Natural killer cell (primary cell): ENCODE measurements around the gene UGT1A9. TPM values are rescaled to one million over a fixed set of nuclear protein-coding genes. Genes with fewer than 3 reads are reported as not detected.

Experiments used
- ATAC-seq, 3 donors: fragments of 150-1000 bp in 2 of 3; fragments of 200-7000 bp in 1 of 3; cut with Tn5 transposase; 1 replicate in 1 of 3; 2 replicates in 2 of 3; pipeline ENCODE4 v1.10.0; 2021; ENCODE audit warnings: mild to moderate bottlenecking in 2 of 3, moderate library complexity in 2 of 3
- DNase-seq, 2 donors: peaks; one replicate each; pipeline versions ENCODE4 v3.0.0 to v3.0.0-alpha.2; 2013 to 2021; ENCODE audit warnings: mixed read lengths in 1 of 2
- H3K27ac ChIP-seq: one replicate; pipeline ENCODE4 v1.5.1; 2013; ENCODE audit warnings: mild to moderate bottlenecking, low read length
- H3K27me3 ChIP-seq: one replicate; pipeline ENCODE4 v1.6.1; 2013; ENCODE audit warnings: low read length; ENCODE audit not compliant: control insufficient read depth, insufficient read depth
- H3K36me3 ChIP-seq: one replicate; pipeline ENCODE4 v1.6.1; 2013; ENCODE audit warnings: low read length; ENCODE audit not compliant: control insufficient read depth, insufficient read depth
- H3K4me1 ChIP-seq: one replicate; pipeline ENCODE4 v1.6.1; 2013; ENCODE audit warnings: low read length; ENCODE audit not compliant: control insufficient read depth, insufficient read depth
- H3K4me3 ChIP-seq: one replicate; pipeline ENCODE4 v1.5.1; 2013; ENCODE audit warnings: low read length
- H3K9me3 ChIP-seq: one replicate; pipeline ENCODE4 v1.6.1; 2013; ENCODE audit warnings: low read length; ENCODE audit not compliant: control insufficient read depth, insufficient read depth
- H3K27ac Mint-ChIP-seq, 2 donors: one replicate each; pipeline ENCODE4 v1.8.0; 2022; ENCODE audit warnings: mild to moderate bottlenecking in 2 of 2, mixed read lengths in 2 of 2, moderate library complexity in 1 of 2
- H3K27me3 Mint-ChIP-seq, 2 donors: one replicate each; pipeline ENCODE4 v1.8.0; 2022; ENCODE audit warnings: low read depth in 2 of 2, mixed read lengths in 2 of 2
- H3K36me3 Mint-ChIP-seq: one replicate; pipeline ENCODE4 v1.8.0; 2022; ENCODE audit warnings: mixed read lengths
- H3K4me1 Mint-ChIP-seq, 2 donors: one replicate each; pipeline ENCODE4 v1.8.0; 2022; ENCODE audit warnings: mixed read lengths in 2 of 2
- H3K4me3 Mint-ChIP-seq: one replicate; pipeline ENCODE4 v1.8.0; 2022; ENCODE audit warnings: mild to moderate bottlenecking, moderate library complexity, mixed read lengths
- H3K9me3 Mint-ChIP-seq, 2 donors: one replicate each; pipeline ENCODE4 v1.8.0; 2022; ENCODE audit warnings: mixed read lengths in 2 of 2
- CTCF ChIP-seq: fragments of 200-600 bp; IDR thresholded peaks from one replicate; pipeline ENCODE4 v1.8.0; 2022; ENCODE audit warnings: antibody characterized with exemption
- WGBS: methylation state at CpG from one replicate; pipeline ENCODE4 v1.1.7; 2013; ENCODE audit warnings: missing lambda C conversion rate; ENCODE audit not compliant: insufficient coverage; 5-methylcytosine and 5-hydroxymethylcytosine counted together
- intact Hi-C: fragments of 100-400 bp; cut with micrococcal nuclease; formaldehyde crosslinking; loops from one replicate; pipeline ENCODE4 v1.14.2; 2022
- total RNA-seq, 4 donors: library from RNA; stranded (reverse); fragments of 120-200 nt in 1 of 4; gene quantifications; one replicate each; pipeline versions ENCODE4 v1.2.3 to v1.2.4, GENCODE V29; 2013 to 2022

The UGT1A9 gene
- total RNA-seq, 3 donors from 2014 or later (not counting 1 experiment from before 2014, with no cell fraction given): not detected

GRCh38 chr2:233676046-233676445 lies 4.3 kb downstream of the UGT1A9 start:
- Mint-ChIP-seq H3K4me3 (no peak overlapping the region), H3K27me3 (peaks cover 9 to 23% of the 10 kb centered on the region in 2 donors), H3K4me1 (no peaks in the 10 kb centered on the region), H3K9me3 (no peaks in the 10 kb centered on the region), H3K36me3 (no peaks in the 10 kb centered on the region), H3K27ac (no peak overlapping the region)
- H3K4me1 ChIP-seq: no peaks in the 10 kb centered on the region
- ATAC-seq: no peak
- intact Hi-C loops: no loop called here
- no peak overlapping the region for H3K4me3 ChIP-seq
- no peak overlapping the region for H3K27ac ChIP-seq
- no peak for TF ChIP-seq CTCF
- H3K36me3 ChIP-seq: no peaks in the 10 kb centered on the region
- 89% methylated on average over 2 of the region's 2 CpGs for whole genome bisulfite sequencing
- H3K9me3 ChIP-seq: no peaks in the 10 kb centered on the region
- H3K27me3 ChIP-seq: no peaks in the 10 kb centered on the region
- no peak for DNase-seq

GRCh38 chr2:233679196-233679595 lies 7.5 kb downstream of the UGT1A9 start:
- H3K4me1 Mint-ChIP-seq: no peaks in the 10 kb centered on the region
- no peak overlapping the region for H3K27ac Mint-ChIP-seq
- no peaks in the 10 kb centered on the region for H3K36me3 Mint-ChIP-seq
- no peaks in the 10 kb centered on the region for H3K4me1 ChIP-seq
- no peak for TF ChIP-seq CTCF
- DNase-seq (no peak), ATAC-seq (no peak)
- H3K27me3 ChIP-seq: no peaks in the 10 kb centered on the region
- no peaks in the 10 kb centered on the region for H3K9me3 Mint-ChIP-seq
- no peaks in the 10 kb centered on the region for H3K36me3 ChIP-seq
- 61% methylated on average over 4 of the region's 4 CpGs for WGBS
- H3K9me3 ChIP-seq: no peaks in the 10 kb centered on the region
- peaks cover 5 to 22% of the 10 kb centered on the region in 2 donors for H3K27me3 Mint-ChIP-seq
- H3K4me3 ChIP-seq: no peak overlapping the region
- no peak overlapping the region for H3K27ac ChIP-seq
- no peak overlapping the region for H3K4me3 Mint-ChIP-seq
- intact Hi-C loops: no loop called here

GRCh38 chr2:233680361-233681045 lies 8.8 kb downstream of the UGT1A9 start:
- intact Hi-C loops: no loop called here
- Histone ChIP-seq H3K27ac (no peak overlapping the region), H3K4me1 (no peaks in the 10 kb centered on the region), H3K4me3 (no peak overlapping the region), H3K36me3 (no peaks in the 10 kb centered on the region), H3K9me3 (no peaks in the 10 kb centered on the region), H3K27me3 (no peaks in the 10 kb centered on the region)
- H3K9me3 Mint-ChIP-seq: no peaks in the 10 kb centered on the region
- ATAC-seq (no peak), DNase-seq (no peak)
- H3K27me3 Mint-ChIP-seq: peaks cover 5 to 22% of the 10 kb centered on the region in 2 donors
- H3K27ac Mint-ChIP-seq: no peak overlapping the region
- no peaks in the 10 kb centered on the region for H3K4me1 Mint-ChIP-seq
- no peak overlapping the region for H3K4me3 Mint-ChIP-seq
- H3K36me3 Mint-ChIP-seq: no peaks in the 10 kb centered on the region
- TF ChIP-seq CTCF: no peak
- WGBS: 91% methylated on average over 4 of the region's 4 CpGs
